ENCODE results near the gene GABPB2.

- TF ChIP-seq EZH2 (IDR thresholded peaks at IDR 0.05; ENCODE audit: low read length, unreplicated experiment) (no peak), CTCF (conservative IDR thresholded peaks at IDR 0.05; ENCODE audit: low read depth, low read length) (no peak), EZH2phosphoT487 (IDR thresholded peaks at IDR 0.05; ENCODE audit: borderline replicate concordance, low read length) (no peak)
Measured at GRCh38 chr1:151104630-151105029, 34.1 kb downstream of the GABPB2 start.

Data from PC-3 (cell line).